CD4-positive, alpha-beta memory T cell (primary cell): ENCODE measurements around the gene ANK2. TPM values are rescaled to one million over a fixed set of nuclear protein-coding genes. Genes with fewer than 3 reads are reported as not detected.
"Not testable (repeated sequence)": the region's sequence is repeated elsewhere in the genome, so short reads cannot be mapped to it uniquely, and the experiment has no call there.

Experiments used
- CTCF ChIA-PET: fragments of 350-600 bp; sonication (Branson Sonifier 250); formaldehyde crosslinking; loops from one replicate; lab custom pipeline; 2021; ENCODE audit warnings: inconsistent platforms; ENCODE audit not compliant: partially characterized antibody; lab: Charles Lee
- POLR2A ChIA-PET: fragments of 350-600 bp; sonication (Branson Sonifier 250); formaldehyde crosslinking; loops from one replicate; lab custom pipeline; 2021; ENCODE audit not compliant: partially characterized antibody; lab: Charles Lee
- DNase-seq, 5 donors: peaks; one replicate each; pipeline versions ENCODE4 v3.0.0 to v3.0.0-alpha.2; 2020 to 2022; ENCODE audit warnings: mixed read lengths in 1 of 5
- H3K27ac ChIP-seq: one replicate; pipeline ENCODE4 v1.7.0; 2013; ENCODE audit warnings: low read depth, low read length
- H3K27me3 ChIP-seq: 2 replicates; pipeline ENCODE4 v1.7.0; 2013; ENCODE audit warnings: mild to moderate bottlenecking, low read length, moderate library complexity; ENCODE audit not compliant: insufficient read depth
- H3K36me3 ChIP-seq: 2 replicates; pipeline ENCODE4 v1.7.0; 2013; ENCODE audit warnings: mild to moderate bottlenecking, low read length, moderate library complexity; ENCODE audit not compliant: insufficient read depth
- H3K4me1 ChIP-seq: 2 replicates; pipeline ENCODE4 v1.7.0; 2013; ENCODE audit warnings: mild to moderate bottlenecking, low read length, moderate library complexity; ENCODE audit not compliant: insufficient read depth
- H3K4me3 ChIP-seq, 2 donors: one replicate each; pipeline ENCODE4 v1.7.0; 2013; ENCODE audit warnings: low read length in 2 of 2, mild to moderate bottlenecking in 1 of 2
- H3K9me3 ChIP-seq, 2 donors: one replicate each; pipeline ENCODE4 v1.7.0; 2013; ENCODE audit warnings: low read length in 2 of 2, control low read depth in 1 of 2; ENCODE audit not compliant: control insufficient read depth in 1 of 2
- H3K27ac Mint-ChIP-seq, 7 donors: one replicate each; pipeline ENCODE4 v1.8.0; 2020 to 2021; ENCODE audit warnings: mixed read lengths in 7 of 7, mild to moderate bottlenecking in 6 of 7, inconsistent platforms in 3 of 7, moderate library complexity in 3 of 7
- H3K27me3 Mint-ChIP-seq, 2 donors: one replicate each; pipeline ENCODE4 v1.8.0; 2020 to 2021; ENCODE audit warnings: mixed read lengths in 2 of 2
- H3K36me3 Mint-ChIP-seq, 2 donors: one replicate each; pipeline ENCODE4 v1.8.0; 2020 to 2021; ENCODE audit warnings: mixed read lengths in 2 of 2, inconsistent platforms in 1 of 2, mild to moderate bottlenecking in 1 of 2
- H3K4me1 Mint-ChIP-seq, 4 donors: one replicate each; pipeline ENCODE4 v1.8.0; 2020 to 2021; ENCODE audit warnings: mixed read lengths in 4 of 4, mild to moderate bottlenecking in 1 of 4
- H3K4me3 Mint-ChIP-seq, 8 donors: one replicate each; pipeline ENCODE4 v1.8.0; 2020 to 2021; ENCODE audit warnings: mixed read lengths in 8 of 8, mild to moderate bottlenecking in 7 of 8, moderate library complexity in 6 of 8, inconsistent platforms in 3 of 8
- H3K9me3 Mint-ChIP-seq, 8 donors: one replicate each; pipeline ENCODE4 v1.8.0; 2020 to 2021; ENCODE audit warnings: mixed read lengths in 8 of 8, mild to moderate bottlenecking in 5 of 8, inconsistent platforms in 3 of 8, moderate library complexity in 1 of 8
- intact Hi-C: fragments of 100-400 bp; cut with micrococcal nuclease; formaldehyde crosslinking; loops from one replicate; pipeline ENCODE4 v1.15.1; 2023
- polyA plus RNA-seq, 2 donors: library from polyadenylated mRNA; unstranded; fragments of 300-500 nt; fragmentation: Illumina TruSeq; gene quantifications; one replicate each; pipeline ENCODE4 v1.2.3, GENCODE V29; 2021
- total RNA-seq, 2 experiments: library from RNA; stranded (reverse); gene quantifications; one replicate each; pipeline ENCODE4 v1.2.3, GENCODE V29; 2021

The ANK2 gene
- total and polyA plus RNA-seq, 4 experiments from 2014 or later = not detected

GRCh38 chr4:113223001-113223400 lies 173.5 kb downstream of the ANK2 start:
- no peak overlapping the region for H3K27ac Mint-ChIP-seq
- no peak overlapping the region for H3K4me3 Mint-ChIP-seq
- no peaks in the 10 kb centered on the region for H3K36me3 Mint-ChIP-seq
- intact Hi-C loops = no loop called here
- no peaks in the 10 kb centered on the region for H3K27me3 Mint-ChIP-seq
- POLR2A ChIA-PET = no interaction called here
- DNase-seq = no peak
- no peaks in the 10 kb centered on the region for H3K27me3 ChIP-seq
- no peaks in the 10 kb centered on the region for H3K36me3 ChIP-seq
- CTCF ChIA-PET = no interaction called here
- peaks cover 0 to 3% (median 0%) of the 10 kb centered on the region in 8 donors for H3K9me3 Mint-ChIP-seq
- no peaks in the 10 kb centered on the region for H3K4me1 ChIP-seq
- no peak overlapping the region for H3K27ac ChIP-seq
- no peaks in the 10 kb centered on the region for H3K4me1 Mint-ChIP-seq
- H3K4me3 ChIP-seq = no peak overlapping the region
- H3K9me3 ChIP-seq = no peaks in the 10 kb centered on the region

DNA sequence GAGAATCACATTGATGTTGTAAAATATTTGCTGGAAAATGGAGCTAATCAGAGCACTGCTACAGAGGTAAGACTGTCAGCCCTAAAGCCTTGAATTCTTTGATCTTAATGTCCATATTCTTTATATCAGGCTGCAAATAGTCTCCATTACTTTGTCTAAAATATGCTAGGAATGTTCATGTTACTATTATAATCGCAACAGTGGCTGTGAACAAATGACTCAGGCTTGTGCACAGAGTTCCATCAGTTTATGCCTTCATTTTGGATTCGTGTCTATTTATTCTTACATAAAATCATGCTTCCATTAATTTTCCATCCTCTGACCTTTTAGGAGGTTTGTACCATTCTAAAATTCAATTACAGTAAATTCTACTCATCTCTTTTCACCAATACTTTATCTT lies 182.7 kb downstream of the ANK2 start:
- no peak overlapping the region for H3K27ac ChIP-seq
- H3K27me3 ChIP-seq = no peaks in the 10 kb centered on the region
- Mint-ChIP-seq H3K27me3 (no peaks in the 10 kb centered on the region), H3K27ac (no peak overlapping the region), H3K36me3 (no peaks in the 10 kb centered on the region), H3K4me3 (no peak overlapping the region), H3K4me1 (no peaks in the 10 kb centered on the region), H3K9me3 (no peaks in the 10 kb centered on the region)
- intact Hi-C loops = no loop called here
- H3K36me3 ChIP-seq = no peaks in the 10 kb centered on the region
- ChIA-PET POLR2A (no interaction called here), CTCF (interaction anchor here (0.7 kb wide), 1 partner anchor 1452 kb away, joined by 3 read pairs; no protein-coding TSS in a partner anchor)
- H3K4me1 ChIP-seq = no peaks in the 10 kb centered on the region
- H3K9me3 ChIP-seq = no peaks in the 10 kb centered on the region
- H3K4me3 ChIP-seq = no peak overlapping the region
- no peak for DNase-seq

DNA sequence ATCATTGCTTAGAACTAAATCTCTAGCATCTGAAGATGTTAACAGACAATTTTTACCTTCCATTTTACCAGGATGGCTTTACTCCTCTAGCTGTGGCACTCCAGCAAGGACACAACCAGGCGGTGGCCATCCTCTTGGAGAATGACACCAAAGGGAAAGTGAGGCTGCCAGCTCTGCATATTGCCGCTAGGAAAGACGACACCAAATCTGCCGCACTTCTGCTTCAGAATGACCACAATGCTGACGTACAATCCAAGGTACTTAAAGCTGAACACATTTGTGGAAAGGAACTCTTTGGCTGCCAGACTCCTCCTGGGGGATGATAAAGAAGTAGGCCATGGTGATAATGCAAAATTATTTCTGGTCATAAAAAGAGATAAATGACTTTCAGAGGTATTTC lies 187.5 kb downstream of the ANK2 start:
- intact Hi-C loops = no loop called here
- no peaks in the 10 kb centered on the region for H3K36me3 ChIP-seq
- H3K4me3 ChIP-seq = no peak overlapping the region
- Mint-ChIP-seq H3K27ac (no peak overlapping the region), H3K27me3 (no peaks in the 10 kb centered on the region), H3K4me1 (no peaks in the 10 kb centered on the region), H3K4me3 (no peak overlapping the region), H3K9me3 (no peaks in the 10 kb centered on the region), H3K36me3 (no peaks in the 10 kb centered on the region)
- no peaks in the 10 kb centered on the region for H3K9me3 ChIP-seq
- H3K4me1 ChIP-seq = no peaks in the 10 kb centered on the region
- DNase-seq = no peak
- ChIA-PET CTCF (no interaction called here), POLR2A (no interaction called here)
- no peaks in the 10 kb centered on the region for H3K27me3 ChIP-seq
- H3K27ac ChIP-seq = no peak overlapping the region

GRCh38 chr4:113243312-113243711 lies 193.9 kb downstream of the ANK2 start:
- H3K9me3 Mint-ChIP-seq = no peaks in the 10 kb centered on the region
- no peak for DNase-seq
- no peak overlapping the region for H3K4me3 Mint-ChIP-seq
- H3K27ac Mint-ChIP-seq = no peak overlapping the region
- H3K36me3 Mint-ChIP-seq = no peaks in the 10 kb centered on the region
- H3K9me3 ChIP-seq = no peaks in the 10 kb centered on the region
- H3K27me3 Mint-ChIP-seq = no peaks in the 10 kb centered on the region
- no peaks in the 10 kb centered on the region for H3K36me3 ChIP-seq
- no peaks in the 10 kb centered on the region for H3K4me1 ChIP-seq
- H3K27ac ChIP-seq = no peak overlapping the region
- CTCF ChIA-PET = no interaction called here
- H3K4me3 ChIP-seq = no peak overlapping the region
- H3K27me3 ChIP-seq = no peaks in the 10 kb centered on the region
- intact Hi-C loops = no loop called here
- POLR2A ChIA-PET = no interaction called here
- no peaks in the 10 kb centered on the region for H3K4me1 Mint-ChIP-seq

GRCh38 chr4:113244747-113245146 lies 195.3 kb downstream of the ANK2 start:
- DNase-seq, intact Hi-C loops, H3K36me3 Mint-ChIP-seq, CTCF ChIA-PET, H3K27ac Mint-ChIP-seq, H3K27ac ChIP-seq, H3K27me3 Mint-ChIP-seq, POLR2A ChIA-PET, H3K4me1 ChIP-seq, H3K36me3 ChIP-seq, H3K9me3 Mint-ChIP-seq, H3K4me1 Mint-ChIP-seq, H3K9me3 ChIP-seq, H3K4me3 ChIP-seq, H3K4me3 Mint-ChIP-seq, H3K27me3 ChIP-seq: not testable (repeated sequence)

GRCh38 chr4:113248320-113248719 lies 198.9 kb downstream of the ANK2 start:
- CTCF ChIA-PET = no interaction called here
- Histone ChIP-seq H3K9me3 (no peaks in the 10 kb centered on the region), H3K4me3 (no peak overlapping the region), H3K27me3 (no peaks in the 10 kb centered on the region), H3K36me3 (no peaks in the 10 kb centered on the region), H3K27ac (no peak overlapping the region), H3K4me1 (no peaks in the 10 kb centered on the region)
- H3K9me3 Mint-ChIP-seq = no peaks in the 10 kb centered on the region
- intact Hi-C loops = no loop called here
- H3K4me1 Mint-ChIP-seq = no peaks in the 10 kb centered on the region
- no peaks in the 10 kb centered on the region for H3K36me3 Mint-ChIP-seq
- no peak overlapping the region for H3K4me3 Mint-ChIP-seq
- no peak overlapping the region for H3K27ac Mint-ChIP-seq
- POLR2A ChIA-PET = no interaction called here
- no peaks in the 10 kb centered on the region for H3K27me3 Mint-ChIP-seq
- DNase-seq = no peak

DNA sequence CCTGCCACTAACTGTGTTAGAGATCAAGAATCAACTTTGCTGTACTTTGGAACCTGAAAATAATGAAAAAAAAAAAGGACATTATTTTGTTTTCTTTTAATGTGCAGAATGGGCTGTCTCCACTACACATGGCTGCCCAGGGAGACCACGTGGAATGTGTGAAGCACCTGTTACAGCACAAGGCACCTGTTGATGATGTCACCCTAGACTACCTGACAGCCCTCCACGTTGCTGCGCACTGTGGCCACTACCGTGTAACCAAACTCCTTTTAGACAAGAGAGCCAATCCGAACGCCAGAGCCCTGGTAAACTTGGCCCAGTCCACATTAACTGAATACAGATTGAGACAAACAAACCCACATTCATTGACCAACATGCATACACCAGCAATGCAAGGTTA lies 206.2 kb downstream of the ANK2 start:
- Histone ChIP-seq H3K4me3 (no peak overlapping the region), H3K9me3 (no peaks in the 10 kb centered on the region), H3K36me3 (no peaks in the 10 kb centered on the region), H3K4me1 (no peaks in the 10 kb centered on the region), H3K27ac (no peak overlapping the region), H3K27me3 (no peaks in the 10 kb centered on the region)
- POLR2A ChIA-PET = no interaction called here
- H3K27ac Mint-ChIP-seq = no peak overlapping the region
- DNase-seq = no peak
- no peak overlapping the region for H3K4me3 Mint-ChIP-seq
- H3K27me3 Mint-ChIP-seq = no peaks in the 10 kb centered on the region
- CTCF ChIA-PET = no interaction called here
- intact Hi-C loops = no loop called here
- H3K36me3 Mint-ChIP-seq = no peaks in the 10 kb centered on the region
- no peaks in the 10 kb centered on the region for H3K4me1 Mint-ChIP-seq
- no peaks in the 10 kb centered on the region for H3K9me3 Mint-ChIP-seq

DNA sequence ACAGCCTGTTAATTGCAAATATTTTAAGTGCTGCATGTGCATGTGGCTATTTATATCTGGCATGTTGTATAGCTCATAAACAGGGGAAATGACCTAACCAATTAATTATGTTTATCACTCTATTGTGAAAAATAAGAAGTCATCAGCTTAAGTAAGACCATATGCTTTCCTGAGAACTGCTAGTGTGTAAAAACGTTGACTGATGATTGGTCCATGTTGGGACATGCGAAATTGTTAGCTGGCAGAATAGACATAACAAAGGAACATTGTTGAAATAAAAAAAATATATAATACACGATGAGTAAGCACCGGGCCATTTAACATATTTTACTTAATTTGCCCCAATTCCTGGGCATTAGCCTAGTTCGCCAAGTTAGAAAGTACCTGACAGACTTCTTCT lies 207.5 kb downstream of the ANK2 start:
- H3K27ac ChIP-seq = no peak overlapping the region
- no peaks in the 10 kb centered on the region for H3K9me3 Mint-ChIP-seq
- H3K4me3 ChIP-seq = no peak overlapping the region
- H3K4me1 Mint-ChIP-seq = no peaks in the 10 kb centered on the region
- H3K36me3 ChIP-seq = no peaks in the 10 kb centered on the region
- H3K27me3 Mint-ChIP-seq = no peaks in the 10 kb centered on the region
- no peaks in the 10 kb centered on the region for H3K4me1 ChIP-seq
- H3K27ac Mint-ChIP-seq = no peak overlapping the region
- no peaks in the 10 kb centered on the region for H3K27me3 ChIP-seq
- no peaks in the 10 kb centered on the region for H3K9me3 ChIP-seq
- POLR2A ChIA-PET = no interaction called here
- no peak overlapping the region for H3K4me3 Mint-ChIP-seq
- CTCF ChIA-PET = interaction anchor here (0.5 kb wide), 1 partner anchor 35 kb away, joined by 3 read pairs; no protein-coding TSS in a partner anchor
- intact Hi-C loops = no loop called here
- no peaks in the 10 kb centered on the region for H3K36me3 Mint-ChIP-seq
- DNase-seq = no peak
